ENCODE results near the gene FGGY.

The FGGY gene

DNA sequence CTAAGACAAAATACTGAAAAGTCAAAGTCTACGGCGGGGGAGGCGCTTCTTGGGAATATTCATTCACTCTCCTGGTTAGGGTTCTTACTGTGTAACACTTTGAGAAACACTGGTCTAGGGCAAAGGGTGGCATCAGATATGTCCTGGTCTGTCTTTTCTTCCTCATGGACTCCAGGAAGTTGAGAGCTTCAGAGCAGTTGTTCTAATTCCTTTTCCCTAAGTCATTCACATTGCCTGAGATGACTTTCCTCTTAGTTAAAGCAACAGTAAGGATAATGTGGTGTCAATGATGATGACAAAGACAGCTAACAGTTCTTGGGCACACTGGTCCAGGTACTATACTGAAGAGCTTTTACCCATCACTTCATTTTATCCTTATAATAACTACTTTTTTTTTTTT lies 27.0 kb downstream of the FGGY start:
- TF ChIP-seq EZH2 (IDR thresholded peaks at IDR 0.05) (no peak), POLR2AphosphoS5 (IDR thresholded peaks at IDR 0.05; ENCODE audit: borderline replicate concordance, low read depth, low read length) (no peak), FOXP2 (optimal IDR thresholded peaks at IDR 0.05; ENCODE audit: control extremely low read depth, extremely low read length, insufficient read depth) (no peak)

DNA sequence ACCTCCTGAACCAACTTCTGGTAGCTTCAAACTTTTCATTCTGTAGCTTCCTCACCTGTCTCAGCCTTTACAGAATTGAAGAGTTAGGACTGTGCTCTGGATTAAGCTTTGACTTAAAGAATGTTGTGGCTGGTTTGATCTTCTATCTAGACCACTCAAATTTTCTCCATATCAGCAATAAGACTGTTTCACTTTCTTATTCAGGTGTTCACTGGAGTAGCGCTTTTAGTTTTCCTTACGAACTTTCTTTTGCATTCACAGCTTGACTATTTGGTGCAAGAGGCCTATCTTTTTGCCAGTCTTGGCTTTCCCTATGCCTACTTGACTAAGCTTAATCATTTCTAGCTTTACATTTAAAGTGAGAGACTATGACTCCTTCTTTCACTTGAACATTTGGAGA lies 31.5 kb downstream of the FGGY start:
- TF ChIP-seq EZH2 (IDR thresholded peaks at IDR 0.05) (no peak), FOXP2 (optimal IDR thresholded peaks at IDR 0.05; ENCODE audit: control extremely low read depth, extremely low read length, insufficient read depth) (no peak), POLR2AphosphoS5 (IDR thresholded peaks at IDR 0.05; ENCODE audit: borderline replicate concordance, low read depth, low read length) (no peak)
- Histone ChIP-seq H3K4me3 (no peak overlapping the region), H3K9me3 (ENCODE audit: low read depth, low read length) (no peaks in the 10 kb centered on the region), H3K9ac (ENCODE audit: insufficient read length) (no peak overlapping the region), H3K36me3 (ENCODE audit: insufficient read depth, low read length) (no peaks in the 10 kb centered on the region), H3K27ac (no peak overlapping the region)
- DNase-seq (ENCODE audit: low read depth, low spot score): no peak

More for the DNA sequence above, 27.0 kb downstream of the FGGY start:
- Histone ChIP-seq H3K9ac (ENCODE audit: insufficient read length) (no peak overlapping the region), H3K27ac (no peak overlapping the region), H3K4me3 (no peak overlapping the region), H3K9me3 (ENCODE audit: low read depth, low read length) (no peaks in the 10 kb centered on the region), H3K36me3 (ENCODE audit: insufficient read depth, low read length) (no peaks in the 10 kb centered on the region)
- DNase-seq (ENCODE audit: low read depth, low spot score): no peak

DNA sequence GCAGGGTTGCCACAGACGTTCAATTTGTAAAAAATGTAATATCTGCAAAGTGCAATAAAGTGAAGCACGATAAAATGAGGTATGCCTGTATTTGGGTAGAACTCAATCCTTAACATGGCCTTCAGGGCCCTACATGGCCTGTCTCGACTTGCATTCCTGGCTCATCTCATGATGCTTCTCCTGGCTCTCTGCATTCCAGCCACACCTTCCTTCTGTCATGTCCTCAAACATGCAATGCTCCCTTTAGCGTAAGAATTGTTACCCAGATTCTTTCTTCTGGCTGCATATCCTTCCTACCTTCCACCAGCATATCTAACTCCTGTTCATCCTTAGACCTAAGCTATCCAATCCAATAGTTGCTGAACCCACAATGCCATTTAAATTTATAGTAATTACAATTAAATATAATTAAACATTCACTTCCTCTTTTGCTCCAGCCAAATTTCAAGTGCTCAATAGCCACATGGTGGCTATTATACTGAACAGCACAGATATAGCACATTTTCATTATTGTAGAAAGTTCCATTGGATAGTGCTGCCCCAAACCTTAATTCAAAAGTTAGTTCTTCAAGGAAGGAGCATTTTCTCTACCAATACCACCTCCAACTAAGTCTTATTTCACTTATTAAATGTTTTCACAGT lies 32.6 kb downstream of the FGGY start:
- Histone ChIP-seq H3K9me3 (ENCODE audit: low read depth, low read length) (no peaks in the 10 kb centered on the region), H3K36me3 (ENCODE audit: insufficient read depth, low read length) (no peaks in the 10 kb centered on the region), H3K9ac (ENCODE audit: insufficient read length) (no peak overlapping the region), H3K4me3 (no peak overlapping the region), H3K27ac (no peak overlapping the region)
- DNase-seq (ENCODE audit: low read depth, low spot score): no peak
- TF ChIP-seq FOXP2 (optimal IDR thresholded peaks at IDR 0.05; ENCODE audit: control extremely low read depth, extremely low read length, insufficient read depth) (no peak), EZH2 (IDR thresholded peaks at IDR 0.05) (no peak), POLR2AphosphoS5 (IDR thresholded peaks at IDR 0.05; ENCODE audit: borderline replicate concordance, low read depth, low read length) (no peak)

DNA sequence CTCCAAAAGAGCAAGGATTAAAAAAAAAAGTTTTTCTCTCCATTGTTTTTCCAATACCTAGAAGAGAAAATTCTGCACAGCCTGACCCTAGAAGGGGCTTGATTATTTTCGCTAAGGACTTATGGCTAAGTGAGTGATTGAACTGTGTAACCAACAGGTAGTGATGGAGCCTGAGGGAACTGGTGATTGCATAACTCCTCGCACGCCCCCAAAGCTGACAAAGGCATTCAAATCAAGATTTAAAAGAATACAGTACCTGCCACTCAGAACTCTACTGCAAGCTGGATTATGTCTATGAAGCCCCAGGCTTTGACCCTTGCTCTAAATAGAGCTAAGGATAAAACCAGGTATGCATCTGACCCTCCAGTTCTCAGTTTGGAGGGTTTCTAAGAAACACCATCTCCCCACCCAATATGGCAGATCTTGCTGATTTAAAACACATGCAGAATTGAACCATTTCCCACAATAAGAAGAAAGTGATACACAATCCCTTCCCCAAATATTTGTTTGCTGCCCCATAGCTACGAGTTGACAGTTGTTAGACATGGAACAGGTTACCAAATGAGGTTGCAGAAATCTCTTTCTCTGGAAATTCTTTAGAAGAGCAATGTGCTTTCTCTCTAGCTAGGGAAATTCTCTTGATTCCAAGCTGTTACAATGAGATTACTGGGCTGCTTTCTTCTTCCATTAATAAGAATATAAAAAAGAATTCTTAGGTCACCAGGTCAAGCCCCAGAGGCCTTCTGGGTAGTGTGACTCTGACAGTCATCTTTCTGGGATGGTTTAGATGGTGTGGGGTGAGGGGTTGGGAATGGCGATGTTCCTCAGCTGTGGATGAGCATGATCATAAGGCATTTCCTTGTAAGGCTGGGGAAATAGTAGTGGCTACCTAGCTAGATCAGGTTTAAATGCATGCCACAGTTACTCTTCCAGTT lies 35.1 kb downstream of the FGGY start:
- Histone ChIP-seq H3K9me3 (ENCODE audit: low read depth, low read length) (no peaks in the 10 kb centered on the region), H3K36me3 (ENCODE audit: insufficient read depth, low read length) (no peaks in the 10 kb centered on the region), H3K9ac (ENCODE audit: insufficient read length) (no peak overlapping the region), H3K4me3 (no peak overlapping the region), H3K27ac (no peak overlapping the region)
- no peak for TF ChIP-seq FOXP2 (optimal IDR thresholded peaks at IDR 0.05; ENCODE audit: control extremely low read depth, extremely low read length, insufficient read depth)
- TF ChIP-seq EZH2 (IDR thresholded peaks at IDR 0.05): no peak
- TF ChIP-seq POLR2AphosphoS5 (IDR thresholded peaks at IDR 0.05; ENCODE audit: borderline replicate concordance, low read depth, low read length): no peak
- DNase-seq (ENCODE audit: low read depth, low spot score): no peak

DNA sequence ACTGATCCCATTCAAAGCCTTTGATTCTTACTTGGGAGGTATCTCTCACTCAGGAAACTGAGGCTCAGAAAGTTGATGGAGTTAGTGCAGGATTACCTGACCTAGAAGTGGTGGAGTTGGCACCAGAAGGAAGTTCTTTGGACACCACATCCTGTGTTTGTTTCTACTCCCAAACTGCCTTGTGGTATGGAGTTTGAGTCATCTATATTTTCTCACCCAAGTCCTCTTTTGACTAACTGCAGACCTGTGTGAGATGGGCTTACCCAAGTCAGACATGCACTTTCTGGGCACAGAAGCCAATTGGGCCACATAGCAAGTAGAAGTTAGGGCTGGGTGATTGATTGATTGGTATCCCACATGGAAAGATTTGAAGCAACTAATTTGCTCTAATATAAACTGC lies 36.1 kb downstream of the FGGY start:
- no peak overlapping the region for H3K27ac ChIP-seq
- DNase-seq (ENCODE audit: low read depth, low spot score): no peak
- H3K36me3 ChIP-seq (ENCODE audit: insufficient read depth, low read length): no peaks in the 10 kb centered on the region
- H3K9ac ChIP-seq (ENCODE audit: insufficient read length): no peak overlapping the region
- H3K9me3 ChIP-seq (ENCODE audit: low read depth, low read length): no peaks in the 10 kb centered on the region
- TF ChIP-seq FOXP2 (optimal IDR thresholded peaks at IDR 0.05; ENCODE audit: control extremely low read depth, extremely low read length, insufficient read depth) (no peak), EZH2 (IDR thresholded peaks at IDR 0.05) (no peak), POLR2AphosphoS5 (IDR thresholded peaks at IDR 0.05; ENCODE audit: borderline replicate concordance, low read depth, low read length) (no peak)
- no peak overlapping the region for H3K4me3 ChIP-seq

DNA sequence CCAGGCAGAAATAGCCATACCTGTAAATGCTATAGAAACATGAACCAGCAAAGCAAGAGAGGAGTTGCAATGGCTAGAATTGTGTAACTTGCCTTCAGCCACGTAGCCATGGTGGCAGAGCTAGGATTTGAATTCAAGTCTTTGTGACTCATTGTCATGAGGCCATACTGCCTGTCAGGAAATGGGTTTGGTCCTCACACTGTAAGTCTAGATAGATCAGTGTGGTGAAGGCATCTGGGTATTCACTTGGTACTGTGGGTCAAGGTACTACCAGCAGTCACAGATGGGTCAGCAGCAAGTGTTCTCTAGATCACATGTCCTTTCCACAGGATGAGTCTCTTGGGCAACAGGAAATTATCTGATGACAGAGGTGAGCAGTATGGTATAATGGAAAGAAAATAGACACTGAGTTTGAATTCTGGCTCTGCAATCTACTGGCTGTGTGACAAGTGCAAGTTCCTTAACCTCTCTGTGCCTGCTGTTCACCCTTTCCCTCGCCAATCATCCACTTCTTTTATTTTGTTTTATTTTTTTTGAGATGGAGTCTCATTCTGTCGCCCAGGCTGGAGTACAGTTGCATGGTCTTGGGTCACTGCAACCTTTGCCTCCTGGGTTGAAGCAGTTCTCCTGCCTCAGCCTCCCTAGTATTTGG lies 36.9 kb downstream of the FGGY start:
- Histone ChIP-seq H3K36me3 (ENCODE audit: insufficient read depth, low read length) (no peaks in the 10 kb centered on the region), H3K4me3 (no peak overlapping the region), H3K9me3 (ENCODE audit: low read depth, low read length) (no peaks in the 10 kb centered on the region), H3K9ac (ENCODE audit: insufficient read length) (no peak overlapping the region), H3K27ac (no peak overlapping the region)
- DNase-seq (ENCODE audit: low read depth, low spot score): no peak
- no peak for TF ChIP-seq EZH2 (IDR thresholded peaks at IDR 0.05)
- TF ChIP-seq FOXP2 (optimal IDR thresholded peaks at IDR 0.05; ENCODE audit: control extremely low read depth, extremely low read length, insufficient read depth): no peak
- no peak for TF ChIP-seq POLR2AphosphoS5 (IDR thresholded peaks at IDR 0.05; ENCODE audit: borderline replicate concordance, low read depth, low read length)

DNA sequence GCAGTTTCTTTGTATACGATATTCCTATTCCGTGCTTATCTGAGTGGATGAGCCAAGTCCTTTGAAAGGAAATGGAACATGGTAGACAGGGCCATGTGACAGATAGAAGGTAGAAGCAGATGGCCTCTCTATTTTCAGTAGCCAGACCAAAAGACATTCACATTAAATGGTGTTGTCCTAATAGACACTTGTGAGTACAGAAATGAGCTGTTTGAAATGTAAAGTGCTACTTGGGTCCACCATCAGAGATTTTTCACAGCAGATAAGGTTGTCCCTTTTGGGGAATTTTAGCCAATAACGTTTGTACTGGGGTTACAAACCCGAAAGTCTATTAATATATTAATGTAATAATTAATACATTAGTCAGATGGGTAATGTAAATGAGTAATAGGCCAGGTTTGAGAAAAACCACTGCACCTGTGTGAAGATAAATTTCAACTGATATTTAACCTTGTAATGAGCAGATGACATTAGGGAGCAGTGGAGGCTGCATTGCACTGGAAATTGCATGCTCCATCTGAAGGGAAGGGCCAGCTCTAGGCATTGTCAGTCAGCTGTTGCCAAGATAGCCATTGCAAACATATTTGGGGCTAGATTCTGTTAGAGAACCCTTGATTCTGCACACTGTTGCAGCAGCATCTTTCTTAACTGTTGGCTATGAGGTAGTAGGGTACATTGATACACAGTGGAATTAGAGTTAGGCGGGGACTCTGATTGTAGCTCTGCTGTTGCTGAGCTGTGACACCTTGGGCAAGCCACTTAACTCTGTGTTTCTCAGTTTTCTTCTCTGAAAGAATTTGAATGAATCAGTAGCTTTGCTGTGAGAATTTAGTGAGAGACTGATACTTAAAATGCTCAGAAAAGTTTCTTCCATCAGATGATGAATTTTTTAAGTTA lies 43.8 kb downstream of the FGGY start:
- Histone ChIP-seq H3K4me3 (no peak overlapping the region), H3K27ac (no peak overlapping the region), H3K9ac (ENCODE audit: insufficient read length) (no peak overlapping the region), H3K9me3 (ENCODE audit: low read depth, low read length) (no peaks in the 10 kb centered on the region), H3K36me3 (ENCODE audit: insufficient read depth, low read length) (no peaks in the 10 kb centered on the region)
- TF ChIP-seq FOXP2 (optimal IDR thresholded peaks at IDR 0.05; ENCODE audit: control extremely low read depth, extremely low read length, insufficient read depth) (no peak), EZH2 (IDR thresholded peaks at IDR 0.05) (no peak), POLR2AphosphoS5 (IDR thresholded peaks at IDR 0.05; ENCODE audit: borderline replicate concordance, low read depth, low read length) (no peak)
- DNase-seq (ENCODE audit: low read depth, low spot score): no peak
